Pancreas (tissue), 10 donors: ENCODE results near the gene OSR1. TPM values are rescaled to one million over a fixed set of nuclear protein-coding genes. Genes with fewer than 3 reads are reported as not detected.

Source experiments
- ATAC-seq, 4 donors: fragments of 200-7000 bp; cut with Tn5 transposase; one replicate each; pipeline versions ENCODE4 v1.8.0 to v1.9.1; 2020; ENCODE audit warnings: mild to moderate bottlenecking in 4 of 4, moderate library complexity in 4 of 4
- DNase-seq, 6 donors: peaks; one replicate each; pipeline ENCODE4 v3.0.0-alpha.2; 2020
- FAIRE-seq: peaks from 2 replicates; lab custom pipeline; 2012; peaks lifted over from hg19 to GRCh38; lab: Jason Lieb, UNC
- H3K27ac ChIP-seq, 4 donors: fragments of 200-600 bp; sonication (generic); 1 replicate in 3 of 4; 2 replicates in 1 of 4; pipeline versions ENCODE4 v1.5.0 to v1.8.0; 2020
- H3K27me3 ChIP-seq, 4 donors: fragments of 200-600 bp; one replicate each; pipeline ENCODE4 v1.8.0; 2021
- H3K36me3 ChIP-seq, 3 donors: fragments of 200-600 bp; sonication (generic) in 1 of 3; one replicate each; pipeline versions ENCODE4 v1.5.0 to v1.8.0; 2020 to 2021
- H3K4me1 ChIP-seq, 3 donors: fragments of 200-600 bp; one replicate each; pipeline ENCODE4 v1.8.0; 2021
- H3K4me3 ChIP-seq, 4 donors: fragments of 200-600 bp; sonication (generic) in 2 of 4; one replicate each; pipeline versions ENCODE4 v1.5.0 to v1.8.0; 2020 to 2021
- H3K9me3 ChIP-seq, 4 donors: fragments of 200-600 bp; one replicate each; pipeline ENCODE4 v1.8.0; 2021
- CTCF ChIP-seq, 4 donors: fragments of 200-600 bp; sonication (generic) in 3 of 4; IDR thresholded peaks; one replicate each; pipeline versions ENCODE4 v1.5.0 to v1.8.0; 2021; ENCODE audit warnings: antibody characterized with exemption in 4 of 4
- WGBS, 2 donors: extraction: QIAGEN DNeasy Blood & Tissue Kit; methylation state at CpG; one replicate each; pipeline ENCODE4 v1.1.7; 2013; 5-methylcytosine and 5-hydroxymethylcytosine counted together
- intact Hi-C, 3 donors: fragments of 100-400 bp; cut with DNase I; formaldehyde crosslinking; loops; one replicate each; pipeline versions ENCODE4 v1.11.1 to v1.14.2; 2022
- polyA plus RNA-seq, 2 donors: library from polyadenylated mRNA; stranded (reverse); fragments of 200-250 nt; gene quantifications; one replicate each; pipeline ENCODE4 v1.2.3, GENCODE V29; 2013
- total RNA-seq, 6 donors: library from RNA; stranded (reverse); fragmentation: NEBNext Ultra II Directional in 4 of 6; extraction: Animal tissue kit (Norgen Biotek cat#: 25700) in 4 of 6; gene quantifications; one replicate each; pipeline versions ENCODE4 v1.2.1 to v1.2.4, GENCODE V29; 2021 to 2023
- donor health status: healthy with polysubstance abuse.
- donor health status: DM: no; HTN: no; CAD: no; lungs with moderate emphysema.
- donor health status: DM: no; HTN: no; CAD: no.
- donor health status: control.
- donor health status: control.
- donor health status: Bipolar disorder and iron deficiency.
- donor health status: DM: yes; HTN: yes; CAD: no.
- donor health status: DM: no; HTN: no; CAD: no.
- donor health status: DM: no; HTN: no; CAD: no.
- donor health status: DM: yes; HTN: yes; CAD: no.

Gene OSR1
- total and polyA plus RNA-seq, 8 donors: 0.24 to 2.7 (median 1.1) TPM

- Histone ChIP-seq H3K4me1 (peaks cover 11 to 12% (median 12%) of the 10 kb centered on the region in 3 donors), H3K27me3 (peaks cover 0 to 55% (median 16%) of the 10 kb centered on the region in 4 donors), H3K27ac (no peak overlapping the region), H3K36me3 (no peaks in the 10 kb centered on the region), H3K9me3 (no peaks in the 10 kb centered on the region), H3K4me3 (no peak overlapping the region)
- no peak for TF ChIP-seq CTCF (IDR thresholded peaks at IDR 0.05)
- WGBS, 2 donors: 41 to 45% methylated on average over 11 of the region's 11 CpGs
- no peak for ATAC-seq
- FAIRE-seq: no peak
- intact Hi-C loops: loop anchor here in 1 of 3 donors (10.0 kb wide), 1 partner anchor 599 kb away; no protein-coding TSS in a partner anchor
- DNase-seq: no peak
Measured at GRCh38 chr2:19353721-19354050, 4.7 kb downstream of the OSR1 start.

GRCh38 chr2:19352946-19353720 lies 5.3 kb downstream of the OSR1 start:
- Histone ChIP-seq H3K27ac (no peak overlapping the region), H3K4me1 (peaks cover 11 to 12% (median 12%) of the 10 kb centered on the region in 3 donors), H3K4me3 (no peak overlapping the region), H3K9me3 (no peaks in the 10 kb centered on the region), H3K27me3 (peaks cover 0 to 55% (median 16%) of the 10 kb centered on the region in 4 donors), H3K36me3 (no peaks in the 10 kb centered on the region)
- FAIRE-seq (no peak), DNase-seq (peak in 1 of 6 donors; percentile 31), ATAC-seq (no peak)
- intact Hi-C loops: loop anchor here in 1 of 3 donors (10.0 kb wide), 1 partner anchor 598 kb away; no protein-coding TSS in a partner anchor
- TF ChIP-seq CTCF (IDR thresholded peaks at IDR 0.05): no peak
- 21 to 29% methylated on average over 40 of the region's 40 CpGs for WGBS, 2 donors

GRCh38 chr2:19351899-19352697 lies 6.3 kb downstream of the OSR1 start:
- H3K36me3 ChIP-seq: no peaks in the 10 kb centered on the region
- H3K27ac ChIP-seq: no peak overlapping the region
- peaks cover 11 to 13% (median 12%) of the 10 kb centered on the region in 3 donors for H3K4me1 ChIP-seq
- DNase-seq (peak in 1 of 6 donors; percentile 11), ATAC-seq (no peak), FAIRE-seq (no peak)
- WGBS, 2 donors: 18 to 19% methylated on average over 29 of the region's 29 CpGs
- H3K27me3 ChIP-seq: peaks cover 0 to 47% (median 16%) of the 10 kb centered on the region in 4 donors
- H3K4me3 ChIP-seq: peak overlapping the region in 1 of 4 donors; percentile 19
- no peak for TF ChIP-seq CTCF (IDR thresholded peaks at IDR 0.05)
- intact Hi-C loops: loop anchor here in 1 of 3 donors (10.0 kb wide), 1 partner anchor 597 kb away; no protein-coding TSS in a partner anchor
- H3K9me3 ChIP-seq: no peaks in the 10 kb centered on the region

- ATAC-seq: no peak
- no peaks in the 10 kb centered on the region for H3K36me3 ChIP-seq
- peaks cover 0 to 41% (median 15%) of the 10 kb centered on the region in 4 donors for H3K27me3 ChIP-seq
- no peak for FAIRE-seq
- DNase-seq: peak in 1 of 6 donors; percentile 12
- peak overlapping the region in 1 of 4 donors; percentile 19 for H3K4me3 ChIP-seq
- WGBS, 2 donors: 12 to 17% methylated on average over 23 of the region's 23 CpGs
- peaks cover 11 to 19% (median 12%) of the 10 kb centered on the region in 3 donors for H3K4me1 ChIP-seq
- intact Hi-C loops: loop anchor here in 1 of 3 donors (10.0 kb wide), 1 partner anchor 597 kb away; no protein-coding TSS in a partner anchor
- no peak overlapping the region for H3K27ac ChIP-seq
- no peak for TF ChIP-seq CTCF (IDR thresholded peaks at IDR 0.05)
- no peaks in the 10 kb centered on the region for H3K9me3 ChIP-seq
Measured at GRCh38 chr2:19351499-19351898, 6.9 kb downstream of the OSR1 start.
